Stimulated activated CD8-positive, alpha-beta memory T cell treated with anti-CD3 and anti-CD28 coated beads, Interleukin-7, amount 100 ng/mL, for 24 hours (primary cell): ENCODE measurements around the gene DAPK2.
"Not testable (repeated sequence)": the region's sequence is repeated elsewhere in the genome, so short reads cannot be mapped to it uniquely, and the experiment has no call there.

Experiments used
- DNase-seq: peaks from one replicate; pipeline ENCODE4 v3.0.0-alpha.2; 2020; ENCODE audit warnings: low read depth

DAPK2 gene

DNA sequence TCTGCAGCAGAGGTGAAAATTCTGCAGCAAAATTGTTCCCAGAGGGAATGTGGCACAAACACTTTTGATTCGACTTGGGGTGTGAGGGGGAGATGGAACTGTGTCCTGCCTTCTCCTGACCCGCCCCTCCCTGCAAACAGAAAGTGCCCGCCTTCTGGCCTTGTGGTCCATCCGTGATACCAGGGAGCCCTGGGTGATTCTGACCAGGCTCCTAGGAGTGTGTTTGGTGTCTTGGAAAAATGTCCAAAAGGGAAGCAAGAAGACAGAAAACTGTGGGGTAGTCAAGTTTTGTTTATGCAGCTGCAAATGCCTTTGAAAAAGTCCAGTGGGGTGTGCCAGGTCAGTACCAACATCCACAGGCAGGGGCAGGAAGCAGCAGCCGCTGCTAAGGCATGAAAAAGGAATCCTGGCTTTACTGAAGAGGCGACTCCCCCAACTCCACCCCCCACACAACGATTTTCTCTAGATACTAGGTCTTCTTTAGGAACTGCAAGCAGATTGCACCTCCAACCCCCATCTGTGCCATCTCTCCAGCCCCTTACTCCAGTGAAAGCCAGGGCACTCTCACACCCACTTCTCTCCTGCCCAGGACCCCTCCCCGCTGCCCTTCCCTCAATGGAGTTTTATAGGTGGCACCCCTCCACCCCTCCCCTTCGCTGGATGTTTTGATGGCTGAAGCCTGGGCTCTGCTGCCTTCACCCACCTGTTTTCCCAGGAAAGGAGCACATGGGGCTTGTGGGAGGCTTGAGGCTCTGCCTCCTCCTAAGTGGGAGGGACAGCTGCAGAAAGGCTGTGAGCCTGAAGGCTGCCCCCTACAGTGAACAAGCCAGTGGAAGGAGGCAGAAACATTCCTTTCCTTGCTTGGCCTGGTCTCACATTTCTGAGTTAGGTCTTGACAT lies 130.2 kb downstream of the DAPK2 start:
- DNase-seq: no peak

DNA sequence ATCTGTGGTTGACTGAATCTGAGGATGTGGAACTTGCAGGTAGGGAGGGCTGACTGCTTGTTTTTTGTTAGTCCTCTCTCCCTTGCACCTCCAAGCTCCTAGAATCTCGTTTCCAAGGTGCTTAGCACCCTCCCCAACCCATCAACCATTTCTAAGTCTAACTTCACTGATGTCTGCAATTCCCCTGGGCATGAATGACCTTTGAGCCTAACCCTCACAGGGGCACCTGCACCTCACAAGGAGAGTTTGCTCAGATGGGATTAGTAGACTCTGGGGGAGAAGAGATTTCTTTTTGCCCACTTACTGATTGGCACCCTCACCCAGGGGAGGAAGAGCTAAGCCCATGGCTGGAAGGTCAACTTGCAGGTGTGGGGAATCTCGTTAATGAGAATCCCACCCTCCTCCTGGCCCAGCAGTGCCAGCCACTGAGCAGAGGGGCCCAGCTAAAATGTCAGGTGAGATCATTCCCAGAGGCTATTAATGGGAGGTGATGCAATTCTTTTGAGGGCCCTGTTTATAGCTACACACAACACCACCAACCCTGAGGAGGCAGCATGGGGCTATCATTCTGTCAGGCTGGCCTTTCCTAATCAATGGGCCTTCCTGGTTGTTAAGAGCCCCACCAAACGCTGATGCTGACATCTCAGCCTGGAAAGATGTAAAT lies 130.9 kb downstream of the DAPK2 start:
- DNase-seq: no peak

DNA sequence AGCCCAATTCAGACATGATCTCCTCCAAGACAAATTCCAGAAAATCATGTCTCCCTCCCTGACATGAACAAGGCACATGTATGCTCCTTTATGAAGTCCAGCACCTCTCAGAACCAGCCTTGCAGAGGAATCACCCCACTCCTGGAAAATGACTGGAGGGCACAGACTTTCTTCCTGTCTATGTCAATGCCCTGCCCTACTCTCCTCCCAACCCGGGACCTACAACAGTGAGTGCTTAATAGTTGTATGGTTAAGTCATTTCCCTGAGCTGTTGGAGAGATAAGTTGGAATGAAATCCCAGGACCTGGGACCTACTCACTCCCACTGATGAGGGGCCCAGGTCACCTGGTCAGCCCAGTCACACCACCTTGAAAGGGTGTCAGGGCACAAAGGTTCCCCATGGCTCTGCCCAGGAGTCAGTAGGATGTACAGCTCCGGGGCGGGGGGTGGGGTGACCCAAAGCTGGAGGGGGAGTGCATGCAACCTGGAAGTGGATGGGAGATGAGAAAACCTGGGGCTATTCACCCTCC lies 132.4 kb downstream of the DAPK2 start:
- no peak for DNase-seq

DNA sequence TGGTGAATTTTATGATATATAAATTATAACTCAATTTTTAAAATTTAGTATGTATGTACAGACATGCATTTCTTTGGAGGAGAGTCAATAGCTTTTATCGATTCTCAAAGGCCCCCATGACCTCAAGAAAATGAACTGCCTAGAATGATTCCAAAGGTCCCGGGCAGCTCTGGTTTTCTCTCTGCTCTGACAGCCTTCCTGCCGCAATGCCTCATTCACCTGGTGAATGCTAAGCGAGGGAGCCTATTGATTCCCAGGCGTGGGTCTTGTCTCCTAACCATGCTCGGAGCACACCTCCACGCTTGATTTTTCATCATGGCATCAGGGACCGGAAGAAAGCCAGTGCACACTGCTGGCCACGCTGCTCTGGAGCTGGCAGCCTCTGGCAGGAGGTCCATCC lies 132.9 kb downstream of the DAPK2 start:
- DNase-seq: no peak

DNA sequence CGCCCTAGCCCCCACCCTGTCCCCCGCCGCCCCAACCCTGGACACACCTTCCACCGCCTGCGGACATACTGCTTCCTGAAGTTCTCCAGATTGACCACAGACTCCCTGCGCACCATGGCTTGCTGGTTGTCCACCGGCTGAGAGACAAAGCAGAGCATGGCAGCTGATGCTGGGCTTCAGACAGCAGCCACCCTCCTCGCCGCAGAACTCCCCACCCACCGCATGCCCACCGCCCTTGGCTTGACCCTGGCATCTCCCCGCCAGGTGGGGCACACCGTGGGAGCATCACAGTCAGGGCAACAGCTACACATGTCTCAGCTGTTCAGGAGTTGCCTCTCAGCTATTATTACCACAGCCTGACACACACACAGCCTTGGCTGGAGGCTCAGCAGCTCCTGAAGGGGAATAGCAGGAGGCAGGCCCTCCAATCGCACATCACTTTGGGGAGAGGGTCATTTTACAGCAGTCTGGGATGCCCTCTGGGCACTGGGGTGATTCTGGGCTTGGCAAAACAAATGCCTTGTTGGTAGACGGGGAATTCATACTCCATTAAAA lies 134.1 kb downstream of the DAPK2 start:
- no peak for DNase-seq

DNA sequence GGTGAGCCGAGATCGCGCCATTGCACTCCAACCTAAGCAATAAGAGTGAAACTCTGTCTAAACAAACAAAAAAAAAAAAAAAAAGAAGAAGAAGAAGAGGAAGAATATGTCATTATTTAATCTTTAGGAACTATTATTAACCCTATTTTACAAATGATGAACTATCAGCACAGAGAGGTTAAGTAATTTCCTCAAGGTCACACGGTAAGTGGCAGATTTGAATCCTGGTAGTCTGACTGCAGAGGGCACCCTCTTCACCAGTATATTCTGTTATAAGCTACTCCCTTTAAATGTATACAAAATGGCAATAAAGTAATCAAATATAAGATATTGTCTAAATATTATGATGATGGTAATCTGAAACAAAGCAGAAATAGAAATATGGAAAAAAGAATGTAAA lies 135.1 kb downstream of the DAPK2 start:
- no peak for DNase-seq

DNA sequence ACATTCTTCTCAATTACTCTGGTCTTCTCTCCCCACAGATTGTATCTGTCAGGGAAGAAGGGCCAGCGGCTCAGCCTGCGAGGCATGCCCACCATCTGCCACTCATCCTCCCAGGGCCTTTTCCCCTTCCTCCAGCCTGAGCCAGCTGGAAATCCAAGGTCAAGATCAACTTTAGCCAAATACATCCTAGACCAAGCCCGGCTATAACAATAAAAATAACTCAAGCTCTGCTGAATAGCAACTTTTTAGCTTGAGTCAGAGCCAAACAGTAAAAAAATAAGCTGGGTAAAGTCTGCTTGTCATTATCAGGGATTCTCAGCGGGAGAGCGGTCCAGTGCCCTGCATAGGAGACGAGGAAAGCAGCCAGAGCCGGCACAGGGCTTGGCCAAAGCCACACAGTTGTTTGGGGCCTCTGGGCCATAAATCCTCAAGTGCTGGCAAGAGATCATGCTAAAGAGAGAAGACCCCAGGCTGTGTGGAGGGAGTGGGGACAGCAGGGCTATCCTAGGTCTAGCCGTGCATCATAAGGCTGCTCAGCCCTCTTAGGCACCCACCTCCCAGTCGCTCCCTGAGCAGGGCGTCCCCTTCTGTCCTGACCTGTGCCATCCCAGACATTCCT lies 136.4 kb downstream of the DAPK2 start:
- no peak for DNase-seq

DNA sequence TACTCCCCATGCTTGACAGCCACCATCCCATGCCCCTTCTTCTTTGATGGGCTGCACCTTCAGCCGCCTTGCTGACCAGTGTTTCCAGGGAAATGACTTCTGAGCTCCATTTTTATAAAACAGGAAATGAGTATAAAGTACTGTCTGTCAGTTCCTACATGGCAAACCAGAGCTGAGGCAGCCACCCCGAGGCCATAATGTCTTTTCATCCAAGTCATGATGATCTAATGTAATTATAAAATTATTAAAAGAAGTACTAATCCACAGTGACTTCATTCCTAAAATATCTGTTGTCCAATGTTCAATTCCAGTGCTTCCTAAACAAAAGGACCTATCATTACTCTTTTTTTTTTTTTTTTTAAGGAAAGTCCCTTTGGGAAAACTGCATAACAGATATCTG lies 137.3 kb downstream of the DAPK2 start:
- no peak for DNase-seq

DNA sequence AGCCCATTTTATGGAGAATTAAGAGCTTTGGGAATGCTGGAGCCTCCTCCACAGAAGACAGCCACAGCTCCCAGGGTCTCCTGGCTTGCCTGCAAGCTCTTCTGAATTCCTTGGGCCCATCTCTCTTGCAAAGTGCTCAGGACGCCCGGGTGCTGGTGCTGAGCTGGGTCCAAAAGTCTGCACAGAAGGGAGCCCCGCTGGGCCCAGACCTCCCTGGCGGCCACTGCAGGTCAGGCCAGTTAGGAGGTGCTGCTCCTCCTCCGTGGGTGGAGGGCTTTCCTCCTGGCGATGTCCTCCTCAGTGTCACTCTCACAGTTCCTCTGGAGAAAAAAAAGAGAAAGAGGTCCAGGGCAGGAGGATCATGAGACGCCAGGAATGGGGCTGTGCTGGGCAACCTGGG lies 138.0 kb downstream of the DAPK2 start:
- DNase-seq: no peak

DNA sequence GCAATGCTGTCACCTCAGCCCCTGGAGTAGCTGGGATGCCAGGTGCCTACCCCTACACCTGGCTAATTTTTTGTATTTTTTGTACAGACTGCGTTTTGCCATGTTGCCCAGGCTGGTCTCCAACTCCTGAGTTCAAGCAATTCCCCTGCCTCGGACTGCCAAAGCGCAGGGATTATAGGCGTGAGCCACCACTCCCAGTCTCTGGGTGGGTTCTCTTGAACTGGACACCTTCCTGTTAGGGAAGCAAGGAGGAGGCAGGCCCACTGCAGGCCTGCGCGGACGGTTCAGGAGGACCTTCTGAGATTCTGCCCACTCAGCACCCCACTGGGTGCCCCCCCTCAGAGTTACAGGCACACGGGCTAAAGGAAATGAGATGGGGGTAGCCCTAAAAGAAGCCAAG lies 138.8 kb downstream of the DAPK2 start:
- no peak for DNase-seq

DNA sequence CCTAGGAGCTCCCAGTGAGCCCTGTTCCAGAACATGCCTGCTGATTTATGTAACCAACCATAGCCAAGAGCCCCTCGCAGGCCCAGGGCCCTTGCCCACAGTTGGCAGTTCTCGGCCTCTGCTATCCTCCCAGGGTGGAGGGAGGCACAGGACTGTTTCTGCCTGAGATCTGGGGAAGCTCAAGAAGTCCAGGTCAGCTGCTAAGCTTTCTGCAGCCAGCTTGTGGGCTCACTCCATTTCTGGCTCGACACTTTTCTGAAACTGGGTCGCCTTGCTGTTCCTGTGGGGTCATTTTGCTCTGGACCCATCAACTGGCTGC lies 140.1 kb downstream of the DAPK2 start:
- DNase-seq: no peak

DNA sequence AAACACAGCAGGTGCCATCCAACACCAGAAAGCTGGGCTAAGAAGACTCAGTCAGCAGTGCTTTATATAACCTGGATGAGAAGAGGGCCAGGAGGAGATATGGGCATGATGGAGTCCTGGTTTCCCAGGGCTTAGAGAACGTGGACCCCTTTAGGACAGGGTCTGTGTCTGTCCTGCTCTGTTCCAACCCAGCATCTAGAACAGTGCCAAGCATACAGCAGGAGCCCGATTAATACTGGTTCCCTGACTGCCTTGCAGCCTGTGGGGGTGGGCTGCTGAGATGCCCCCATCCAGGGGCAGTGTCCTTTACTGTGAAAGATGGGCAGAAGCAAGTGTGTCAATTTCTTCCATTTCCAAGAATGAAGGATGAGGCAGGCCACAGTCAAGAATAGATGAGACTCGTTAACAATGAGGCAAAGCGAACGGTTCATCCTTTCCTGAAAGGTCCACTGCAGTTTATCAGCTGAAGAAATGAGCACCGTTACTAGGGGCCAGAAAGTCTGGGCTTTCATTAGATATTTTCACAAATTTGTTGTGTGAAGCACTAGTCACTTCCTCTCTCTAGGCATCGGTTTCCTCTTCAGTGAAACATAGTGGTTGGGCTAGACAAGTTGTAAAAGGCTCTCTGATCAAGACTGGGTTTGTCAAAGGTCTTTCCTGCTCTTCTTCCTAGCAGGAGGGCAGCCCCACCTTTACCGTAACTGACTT lies 140.6 kb downstream of the DAPK2 start:
- DNase-seq: no peak

DNA sequence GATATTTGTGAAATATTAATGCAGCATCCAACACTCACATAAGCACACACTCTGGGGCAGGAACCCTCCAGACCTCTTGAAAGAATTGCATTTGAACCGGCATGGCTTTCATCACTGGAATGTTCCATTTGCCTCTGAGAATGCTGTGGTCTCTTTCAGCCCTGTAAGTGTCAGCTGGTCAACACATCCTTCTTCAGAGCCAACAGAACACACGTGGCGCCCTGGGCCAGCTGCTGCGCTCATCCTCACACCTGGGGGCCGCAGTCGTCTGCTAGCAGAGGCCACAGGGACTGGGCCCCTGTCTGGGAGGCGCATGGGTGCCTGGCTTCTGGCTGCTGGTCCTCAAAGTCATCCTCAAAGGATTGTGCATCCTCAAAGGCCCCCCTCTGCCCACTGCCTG lies 141.2 kb downstream of the DAPK2 start:
- DNase-seq: no peak

DNA sequence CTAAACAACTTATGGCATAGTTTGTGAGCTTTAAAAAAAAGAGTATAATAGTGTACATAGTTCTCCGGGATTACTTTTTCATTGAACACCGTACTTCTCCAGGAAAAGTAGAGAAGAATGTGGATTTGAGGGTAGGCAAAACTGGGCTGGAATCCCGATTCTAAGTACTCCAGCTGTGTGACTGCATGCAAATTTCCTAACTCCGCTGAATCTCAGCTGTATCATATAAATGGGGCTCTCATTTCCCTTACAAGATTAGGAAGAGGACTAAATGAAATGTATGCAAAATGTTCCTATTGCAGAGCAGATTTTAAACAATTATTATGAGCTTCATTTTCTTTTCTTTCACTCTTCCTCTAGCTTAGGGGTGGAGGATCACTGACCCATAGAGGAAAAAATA lies 142.2 kb downstream of the DAPK2 start:
- no peak for DNase-seq

DNA sequence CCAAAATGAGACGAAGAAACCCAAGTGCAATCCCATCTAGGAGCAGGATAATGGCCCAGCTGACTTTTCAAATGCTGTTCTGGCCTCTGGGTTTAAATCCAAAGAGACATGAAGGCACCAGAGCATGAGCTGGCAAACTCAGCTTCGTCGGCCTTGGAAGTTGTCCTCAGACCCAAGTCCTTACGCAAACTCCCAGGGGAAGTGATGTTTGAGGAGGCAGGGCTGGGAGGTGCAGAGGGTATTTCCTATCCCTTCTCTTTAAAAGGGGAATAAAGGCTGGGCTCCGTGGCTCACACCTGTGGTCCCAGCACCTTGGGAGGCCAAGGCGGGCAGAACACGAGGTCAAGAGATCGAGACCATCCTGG lies 143.6 kb downstream of the DAPK2 start:
- no peak for DNase-seq

DNA sequence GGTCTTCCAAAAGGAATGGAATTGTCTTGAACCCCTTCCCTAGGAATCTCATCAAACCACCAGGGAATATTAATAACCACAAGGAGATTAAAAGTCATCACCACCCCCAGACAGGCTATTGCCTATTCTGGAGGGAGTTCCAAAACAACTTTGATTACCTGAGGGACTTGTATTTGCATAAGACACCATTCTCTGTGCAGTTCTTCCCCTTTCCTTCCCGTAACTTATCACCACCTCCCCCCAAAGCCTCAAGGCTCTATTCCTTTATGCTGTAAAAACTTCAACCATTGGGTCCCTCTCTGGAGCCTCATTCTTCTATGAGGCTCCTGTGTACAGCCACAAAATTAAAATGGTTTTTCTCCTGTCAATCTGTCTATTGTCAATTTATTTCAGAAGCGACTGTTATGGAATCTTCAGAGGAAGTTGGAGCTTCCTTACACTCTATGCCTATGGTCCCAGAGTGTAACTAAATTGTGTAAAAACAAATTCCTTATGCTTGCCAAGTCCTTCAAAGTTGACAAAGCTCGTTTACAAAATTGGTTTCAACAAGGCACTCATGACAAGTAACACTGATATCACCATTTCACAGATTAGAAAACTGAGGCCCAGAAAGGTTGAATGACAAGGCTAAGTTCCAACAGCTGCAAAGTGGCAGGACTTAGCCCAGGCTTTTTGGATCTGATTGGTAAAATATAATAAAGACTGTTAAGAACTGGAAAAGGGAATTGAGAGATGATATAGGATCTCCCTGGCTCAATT lies 144.2 kb downstream of the DAPK2 start:
- no peak for DNase-seq

DNA sequence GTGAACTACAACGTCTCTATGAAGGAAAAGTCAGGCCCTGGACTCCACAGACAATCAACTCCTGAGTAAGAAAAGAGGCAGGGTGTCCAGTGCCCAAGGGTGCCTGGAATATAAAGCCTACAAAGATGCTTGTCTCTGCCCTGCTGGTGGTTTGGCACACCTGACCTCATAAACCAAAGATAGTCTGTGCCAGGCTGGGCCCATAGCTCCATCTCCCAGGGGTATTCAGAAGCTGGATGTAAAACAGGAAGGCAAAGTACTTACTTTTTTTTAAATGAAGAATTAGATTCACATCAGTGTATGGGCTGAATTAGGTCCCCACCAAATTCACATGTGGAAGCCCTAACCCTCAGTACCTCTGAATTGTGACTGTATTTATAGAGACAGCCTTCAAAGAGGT lies 146.0 kb downstream of the DAPK2 start:
- DNase-seq: no peak

DNA sequence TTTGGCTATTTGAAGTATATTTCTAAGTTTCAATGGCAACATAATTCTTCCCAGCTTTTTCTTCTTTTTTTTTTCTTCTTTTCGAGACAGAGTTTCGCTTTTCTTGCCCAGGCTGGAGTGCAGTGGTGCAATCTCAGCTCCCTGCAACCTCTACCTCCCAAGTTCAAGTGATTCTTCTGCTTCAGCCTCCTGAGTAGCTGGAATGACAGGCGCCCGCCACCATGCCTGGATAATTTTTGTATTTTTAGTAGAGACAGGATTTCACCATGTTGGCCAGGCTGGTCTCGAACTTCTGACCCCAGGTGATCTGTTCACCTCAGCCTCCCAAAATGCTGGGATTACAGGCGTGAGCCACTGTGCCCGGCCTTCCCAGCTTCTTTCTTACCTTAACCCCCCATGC lies 146.7 kb downstream of the DAPK2 start:
- not testable (repeated sequence) for DNase-seq

DNA sequence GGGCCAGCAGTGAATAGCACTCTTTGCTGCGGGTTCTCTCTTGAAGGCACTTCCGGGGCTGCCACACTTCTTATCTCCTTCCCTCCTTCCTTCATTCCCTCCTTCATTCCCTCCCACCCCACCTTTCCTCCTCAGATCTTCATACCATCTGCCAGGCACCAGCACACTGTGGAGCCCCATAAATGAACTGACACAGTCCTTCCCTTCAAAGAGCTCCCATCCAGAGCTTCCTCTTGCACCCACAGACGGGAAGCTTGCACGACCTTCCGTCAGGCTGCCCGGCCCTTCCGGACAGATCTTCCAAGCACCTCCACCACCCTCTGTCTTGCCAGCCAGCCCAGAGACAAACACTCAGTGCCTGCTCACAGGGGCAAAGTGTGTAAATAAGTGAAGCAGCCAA lies 147.1 kb downstream of the DAPK2 start:
- DNase-seq: no peak

DNA sequence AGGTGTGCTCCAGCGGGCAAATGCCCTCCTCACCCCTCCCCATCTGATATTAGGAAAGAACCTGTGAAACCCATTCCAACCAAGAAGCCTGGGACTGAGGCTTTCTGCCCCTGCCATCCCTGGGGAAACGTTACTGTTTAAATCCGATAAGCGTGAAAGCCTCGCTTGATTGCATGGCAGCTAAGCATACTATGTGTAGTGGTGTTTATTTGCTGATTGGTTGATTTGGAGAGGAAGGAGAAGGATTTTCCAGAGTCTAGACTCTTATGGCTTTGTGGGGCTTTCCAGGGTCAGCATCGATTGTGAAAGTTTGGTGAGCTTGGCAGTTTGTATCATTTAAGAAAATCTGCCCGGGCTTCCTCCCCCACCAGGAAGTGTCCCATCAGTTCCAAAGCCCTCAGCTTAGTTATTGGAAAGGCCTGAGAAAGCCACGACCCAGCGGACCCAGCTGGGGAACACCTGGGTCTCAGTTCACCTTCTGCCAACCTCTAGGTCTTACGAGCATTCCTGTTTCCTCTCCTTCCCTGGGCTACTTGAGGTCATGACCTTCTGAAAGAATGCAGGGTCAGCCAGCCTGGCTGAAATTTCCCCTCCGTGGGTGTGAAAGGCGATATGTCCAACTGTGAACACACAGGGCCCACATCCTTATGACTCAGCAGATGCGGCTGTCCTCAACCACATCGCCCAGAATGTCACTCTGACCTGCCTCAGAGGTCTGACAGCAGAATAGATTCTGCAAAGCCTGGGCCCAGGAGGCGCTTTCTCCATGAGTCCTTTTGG lies 149.8 kb downstream of the DAPK2 start:
- DNase-seq: no peak

DNA sequence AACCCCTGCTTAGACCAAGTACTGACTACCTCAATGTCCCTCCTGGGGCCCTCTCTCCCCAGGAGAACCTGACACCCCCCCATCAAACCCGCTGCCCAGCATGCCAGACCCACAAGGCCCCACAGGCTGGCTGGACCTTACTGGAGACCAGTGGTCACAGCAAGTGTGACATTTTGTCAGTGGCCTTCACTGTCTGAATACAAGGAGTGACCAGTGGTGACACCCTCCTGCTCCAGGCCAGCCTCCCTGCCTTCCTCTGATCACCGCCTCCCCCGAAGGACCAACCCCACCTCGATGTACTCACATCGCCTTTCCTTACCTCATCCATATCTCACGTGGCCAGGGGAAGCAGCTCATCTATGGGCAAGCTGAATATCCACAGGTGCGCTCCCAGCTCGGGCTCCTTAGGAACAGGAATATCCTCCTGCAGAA lies 150.5 kb downstream of the DAPK2 start:
- no peak for DNase-seq
